Measurements from ENCODE around the gene ACACB.

The ACACB gene

GRCh38 chr12:109274381-109274780 is 158.0 kb downstream of the ACACB start:
- TF ChIP-seq CTCF (IDR thresholded peaks at IDR 0.05; ENCODE audit: low read depth, low read length), result no peak
- no peak for DNase-seq (ENCODE audit: low read depth in 2 of 2)
- no peak overlapping the region for H3K4me3 ChIP-seq (replicated peaks in 1 of 2; ENCODE audit: low read depth in 2 of 2, low read length in 2 of 2)

- H3K4me3 ChIP-seq (replicated peaks in 1 of 2; ENCODE audit: low read depth in 2 of 2, low read length in 2 of 2), result no peak overlapping the region
- TF ChIP-seq CTCF (IDR thresholded peaks at IDR 0.05; ENCODE audit: low read depth, low read length), result no peak
- no peak for DNase-seq (ENCODE audit: low read depth in 2 of 2)
These were observed 158.8 kb downstream of the ACACB start for GRCh38 chr12:109275173-109275572.

- no peak overlapping the region for H3K4me3 ChIP-seq (replicated peaks in 1 of 2; ENCODE audit: low read depth in 2 of 2, low read length in 2 of 2)
- TF ChIP-seq CTCF (IDR thresholded peaks at IDR 0.05; ENCODE audit: low read depth, low read length), result no peak
- DNase-seq (ENCODE audit: low read depth in 2 of 2), result no peak
These were observed 159.8 kb downstream of the ACACB start for GRCh38 chr12:109276160-109276559.

- no peak for DNase-seq (ENCODE audit: low read depth in 2 of 2)
- no peak overlapping the region for H3K4me3 ChIP-seq (replicated peaks in 1 of 2; ENCODE audit: low read depth in 2 of 2, low read length in 2 of 2)
- no peak for TF ChIP-seq CTCF (IDR thresholded peaks at IDR 0.05; ENCODE audit: low read depth, low read length)
These were observed 161.0 kb downstream of the ACACB start for GRCh38 chr12:109277255-109277898.

- TF ChIP-seq CTCF (IDR thresholded peaks at IDR 0.05; ENCODE audit: low read depth, low read length), result no peak
- peak; percentile 22 to 37 for DNase-seq (ENCODE audit: low read depth in 2 of 2)
- no peak overlapping the region for H3K4me3 ChIP-seq (replicated peaks in 1 of 2; ENCODE audit: low read depth in 2 of 2, low read length in 2 of 2)
These were observed 161.7 kb downstream of the ACACB start for GRCh38 chr12:109277899-109278762.

GRCh38 chr12:109278912-109279311 is 162.5 kb downstream of the ACACB start:
- DNase-seq (ENCODE audit: low read depth in 2 of 2), result no peak
- no peak for TF ChIP-seq CTCF (IDR thresholded peaks at IDR 0.05; ENCODE audit: low read depth, low read length)
- no peak overlapping the region for H3K4me3 ChIP-seq (replicated peaks in 1 of 2; ENCODE audit: low read depth in 2 of 2, low read length in 2 of 2)

Data from cardiac fibroblast (primary cell).